ENCODE data around the gene SLX4IP. TPM values are rescaled to one million over a fixed set of nuclear protein-coding genes. Genes with fewer than 3 reads are reported as not detected.

The SLX4IP gene
- total and polyA plus RNA-seq, 2 donors (not counting 3 experiments of a cell fraction or from before 2014, with no cell fraction given) = 1.9 to 4.5 TPM

- dilution Hi-C loops (cut with MboI; ENCODE audit: extremely low pct_ligation_motif_present, low sequenced_read_pairs) (no loop called here), intact Hi-C loops (cut with micrococcal nuclease) (no loop called here)
- FAIRE-seq (no peak), DNase-seq (ENCODE audit: low read depth, low spot score) (no peak)
- H3K36me3 ChIP-seq (ENCODE audit: control insufficient read depth in 2 of 2, extremely low read depth in 1 of 2, insufficient read depth in 2 of 2, low read length in 2 of 2) = no peaks in the 10 kb centered on the region
- no peak overlapping the region for H3K9ac ChIP-seq (replicated peaks; ENCODE audit: extremely low read depth, insufficient read depth, low read length)
- H3K9me1 ChIP-seq (replicated peaks; ENCODE audit: control insufficient read depth, extremely low read depth, insufficient read depth, low read length) = no peaks in the 10 kb centered on the region
- CTCF ChIA-PET = no interaction called here
- H3K4me2 ChIP-seq (ENCODE audit: insufficient read depth, low read length) = no peak overlapping the region
- no peak overlapping the region for H3K27ac ChIP-seq (ENCODE audit: insufficient read depth, low read depth, low read length)
- H4K20me1 ChIP-seq (replicated peaks; ENCODE audit: control insufficient read depth, extremely low read depth, insufficient read depth, low read length) = no peaks in the 10 kb centered on the region
- no peaks in the 10 kb centered on the region for H3K79me2 ChIP-seq (ENCODE audit: control insufficient read depth, insufficient read depth, low read length)
- no peak overlapping the region for H2AFZ ChIP-seq (ENCODE audit: low read depth, low read length)
- H3K4me1 ChIP-seq (ENCODE audit: control insufficient read depth, extremely low read depth, insufficient read depth, low read length) = peaks cover 4% of the 10 kb centered on the region
- no peaks in the 10 kb centered on the region for H3K9me3 ChIP-seq (replicated peaks; ENCODE audit: control insufficient read depth, insufficient read depth, low read length)
- H3K4me3 ChIP-seq (replicated peaks in 1 of 3; ENCODE audit: insufficient read depth in 1 of 3, low read depth in 1 of 3, low read length in 3 of 3) = no peak overlapping the region
- H3K27me3 ChIP-seq (ENCODE audit: control insufficient read depth in 2 of 2, insufficient read depth in 2 of 2, low read length in 2 of 2) = no peaks in the 10 kb centered on the region
- POLR2A ChIA-PET = no interaction called here
- BruUV-seq (replicated peaks) = no TSS peak
- TF ChIP-seq CTCF (IDR thresholded peaks at IDR 0.05; ENCODE audit: extremely low read depth in 1 of 2, insufficient read depth in 1 of 2, low read depth in 1 of 2, low read length in 2 of 2) (no peak), JUN (IDR thresholded peaks at IDR 0.05; ENCODE audit: borderline replicate concordance, insufficient read depth, insufficient read length, low read depth) (no peak), MYC (IDR thresholded peaks at IDR 0.05; ENCODE audit: low read depth, low read length) (no peak), POLR2AphosphoS5 (IDR thresholded peaks at IDR 0.05; ENCODE audit: insufficient read depth, low read depth, low read length) (no peak), EZH2 (IDR thresholded peaks at IDR 0.05; ENCODE audit: borderline replicate concordance, low read depth, low read length, severe bottlenecking) (no peak), POLR2A (IDR thresholded peaks at IDR 0.05; ENCODE audit: low read depth, low read length) (no peak), GATA2 (IDR thresholded peaks at IDR 0.05; ENCODE audit: insufficient read depth, insufficient read length, low read depth, low read length) (no peak), MAX (IDR thresholded peaks at IDR 0.05; ENCODE audit: insufficient read depth, insufficient read length) (no peak), FOS (IDR thresholded peaks at IDR 0.05; ENCODE audit: borderline replicate concordance, insufficient read depth, low read length) (no peak)
Observed at GRCh38 chr20:10490257-10490656, 55.2 kb downstream of the SLX4IP start.
